GM21381 (cell line): ENCODE measurements around the gene PDE6C.

Source experiments
- ATAC-seq: cut with Tn5 transposase; IDR thresholded peaks from one replicate; pipeline ENCODE4 v1.9.1; 2021; ENCODE audit warnings: mild to moderate bottlenecking, moderate library complexity; ENCODE audit not compliant: unreplicated experiment

PDE6C gene

DNA sequence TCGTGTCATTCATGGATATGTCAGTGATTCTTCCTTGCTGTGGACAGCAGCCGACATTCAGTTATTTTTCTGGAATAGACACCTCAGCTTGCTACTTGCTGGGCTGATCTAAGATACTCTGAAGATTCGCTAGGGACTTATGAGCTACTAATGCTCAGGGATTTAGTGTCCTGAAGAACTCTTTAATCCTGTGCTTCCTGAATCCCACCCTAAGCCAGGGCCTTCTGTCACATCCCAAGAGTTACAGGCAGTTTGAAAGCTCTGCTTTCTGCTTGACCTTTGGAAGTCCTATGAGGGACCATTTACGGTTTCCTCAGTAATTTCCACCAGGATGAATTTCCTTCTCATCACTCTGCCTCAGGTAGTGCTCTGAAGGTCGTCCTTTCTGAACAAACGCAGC is at the start of gene PDE6C:
TSS of gene PDE6C (plus strand) at position 227 of the 400 bp plus-strand sequence. CDS start 189 bp downstream, outside the sequence.
- ATAC-seq, result no peak

- ATAC-seq, result no peak
Observed at GRCh38 chr10:93565446-93565845, 46.9 kb upstream of the PDE6C start.

GRCh38 chr10:93566435-93567276 is 45.7 kb upstream of the PDE6C start, which contains the start of gene FFAR4:
Gene FFAR4 (plus strand): TSS chr10:93566665. CDS start chr10:93566721, 56 bp downstream.
- ATAC-seq, result no peak

GRCh38 chr10:93567277-93568104 is 44.8 kb upstream of the PDE6C start:
- no peak for ATAC-seq

DNA sequence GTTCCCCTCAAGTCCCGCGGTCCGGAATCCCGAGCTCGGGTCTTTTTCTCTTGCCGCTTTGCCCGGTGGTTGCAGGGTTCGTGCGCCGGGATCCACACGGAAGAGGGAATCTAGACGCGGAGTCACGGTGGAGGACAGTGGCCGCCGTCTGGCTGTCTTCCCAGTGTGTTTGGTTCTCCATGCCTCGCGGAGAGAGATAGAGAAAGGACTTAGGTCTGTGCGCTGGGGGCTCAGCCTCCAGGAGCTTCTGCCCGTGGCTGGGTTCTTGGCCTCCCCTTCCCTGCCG is 44.3 kb upstream of the PDE6C start:
- no peak for ATAC-seq

- no peak for ATAC-seq
Observed at GRCh38 chr10:93570383-93570782, 42.0 kb upstream of the PDE6C start.

DNA sequence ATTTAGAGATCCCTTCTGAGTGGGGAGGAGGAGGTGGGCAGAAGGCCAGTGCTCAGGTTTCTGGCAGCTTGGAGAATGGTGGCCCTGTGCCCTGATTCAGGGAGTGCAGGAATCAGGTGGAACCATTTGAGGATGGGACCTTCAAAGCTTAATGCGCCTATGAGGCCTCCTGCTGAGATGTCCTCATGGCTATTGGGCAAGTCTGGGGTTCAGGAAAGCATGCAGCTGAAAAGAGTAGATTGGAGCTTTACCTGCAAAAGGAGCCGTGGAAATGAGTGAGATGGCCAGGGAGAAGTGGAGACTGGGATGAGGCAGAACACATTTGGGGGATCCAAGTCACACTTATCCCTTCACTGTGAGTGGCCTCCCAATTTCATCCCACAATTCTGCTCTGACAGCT is 39.7 kb upstream of the PDE6C start:
- no peak for ATAC-seq

GRCh38 chr10:93573051-93573909 is 39.1 kb upstream of the PDE6C start:
- no peak for ATAC-seq

DNA sequence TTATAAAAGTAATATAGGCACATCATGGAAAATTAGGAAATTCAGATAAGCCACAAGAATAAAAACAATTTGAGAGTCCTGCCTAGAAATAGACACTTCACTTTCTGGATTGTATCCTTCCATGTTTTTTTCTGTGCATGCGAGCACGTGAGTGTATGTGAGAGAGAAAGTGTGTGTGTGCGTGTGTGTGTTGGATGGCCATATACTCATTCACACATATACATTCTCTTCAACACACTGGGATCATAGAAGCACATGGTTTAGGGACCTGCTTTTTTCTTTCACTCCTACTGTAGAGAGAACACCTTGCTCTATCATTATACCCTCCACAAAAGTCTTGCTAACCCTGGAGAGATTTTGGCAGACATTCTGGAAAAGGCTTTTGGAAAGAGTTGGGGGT is 38.4 kb upstream of the PDE6C start:
- ATAC-seq, result no peak

DNA sequence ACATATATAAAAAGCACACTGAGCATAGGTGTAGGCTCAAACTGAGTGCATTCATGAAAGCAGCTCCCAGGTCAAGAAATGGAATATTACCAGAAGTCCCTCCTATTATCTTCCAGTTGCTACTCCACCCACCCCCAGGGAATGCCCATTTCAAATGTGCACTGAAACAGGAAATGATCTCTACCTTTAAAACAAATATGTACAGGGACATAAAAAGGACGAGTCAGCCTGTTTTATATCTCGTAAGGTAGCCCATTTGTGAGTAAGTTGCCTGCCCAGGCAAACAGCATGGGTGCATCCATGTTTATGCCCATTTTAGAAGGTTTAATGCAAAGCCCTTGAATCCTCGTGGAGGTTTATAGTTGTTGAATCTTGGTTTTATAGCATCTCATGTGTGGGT is 35.4 kb upstream of the PDE6C start:
- ATAC-seq, result no peak

- no peak for ATAC-seq
Observed at GRCh38 chr10:93577565-93577964, 34.8 kb upstream of the PDE6C start.

GRCh38 chr10:93579089-93579488 is 33.2 kb upstream of the PDE6C start:
- no peak for ATAC-seq

- no peak for ATAC-seq
Observed at GRCh38 chr10:93579985-93580711, 32.2 kb upstream of the PDE6C start.

- no peak for ATAC-seq
Observed at GRCh38 chr10:93580828-93581227, 31.5 kb upstream of the PDE6C start.

GRCh38 chr10:93584445-93584844 is 27.9 kb upstream of the PDE6C start:
- no peak for ATAC-seq

GRCh38 chr10:93589648-93590562 is 22.4 kb upstream of the PDE6C start:
- ATAC-seq, result no peak

DNA sequence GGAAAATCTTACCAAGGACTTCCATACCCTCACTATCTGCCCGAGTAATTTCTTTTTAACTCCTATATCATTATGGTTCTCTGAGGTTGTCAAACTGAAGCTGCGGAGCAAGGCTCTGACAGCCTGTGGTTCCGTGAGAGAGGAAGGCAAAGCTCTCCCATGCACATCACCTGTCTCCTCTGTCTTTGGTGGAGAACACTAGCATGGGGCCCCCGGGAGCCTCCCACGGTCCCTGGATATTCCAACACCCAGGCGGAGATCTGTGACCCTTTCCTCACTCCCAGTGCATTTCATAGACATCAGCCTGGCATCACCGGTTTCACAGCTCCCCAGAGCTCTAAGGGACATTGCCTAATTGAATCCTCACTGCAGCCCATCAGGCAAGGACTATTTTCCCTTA is 21.7 kb upstream of the PDE6C start:
- ATAC-seq, result no peak

DNA sequence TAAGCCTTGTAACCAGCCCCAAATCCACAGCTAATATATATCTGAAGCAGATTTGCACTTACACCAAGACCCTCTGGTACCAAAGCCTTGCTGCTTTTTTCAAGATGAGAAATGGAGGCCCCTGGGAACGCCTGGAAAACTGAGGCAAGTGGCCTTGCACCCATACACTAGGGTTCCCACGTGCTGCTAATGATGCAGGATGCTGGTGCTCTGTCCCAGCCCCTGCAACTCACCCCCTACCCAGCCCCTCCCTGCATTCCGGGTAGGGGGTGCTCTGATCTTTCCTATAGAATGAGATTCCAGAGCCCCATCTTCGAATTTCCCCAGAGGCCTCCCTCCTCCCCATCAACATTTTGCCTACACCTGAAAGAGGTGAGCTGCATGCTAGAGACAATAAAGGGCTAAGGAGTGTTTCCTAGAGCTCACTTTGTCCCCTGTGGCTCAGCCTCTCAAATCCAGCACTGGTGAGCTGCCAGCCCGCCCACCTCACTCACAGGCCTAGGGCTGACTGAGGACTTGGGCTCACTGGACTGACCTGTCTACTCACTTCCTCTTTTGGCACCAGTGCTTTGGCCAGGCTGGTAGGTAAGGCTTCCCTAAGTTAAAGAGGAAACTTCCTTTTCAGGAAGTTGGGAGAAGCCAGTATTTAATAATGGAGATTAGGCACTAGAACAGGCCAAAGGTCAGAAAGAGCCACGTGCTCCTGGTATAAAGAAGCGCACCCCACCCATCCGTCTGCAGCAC is 21.1 kb upstream of the PDE6C start:
- no peak for ATAC-seq

DNA sequence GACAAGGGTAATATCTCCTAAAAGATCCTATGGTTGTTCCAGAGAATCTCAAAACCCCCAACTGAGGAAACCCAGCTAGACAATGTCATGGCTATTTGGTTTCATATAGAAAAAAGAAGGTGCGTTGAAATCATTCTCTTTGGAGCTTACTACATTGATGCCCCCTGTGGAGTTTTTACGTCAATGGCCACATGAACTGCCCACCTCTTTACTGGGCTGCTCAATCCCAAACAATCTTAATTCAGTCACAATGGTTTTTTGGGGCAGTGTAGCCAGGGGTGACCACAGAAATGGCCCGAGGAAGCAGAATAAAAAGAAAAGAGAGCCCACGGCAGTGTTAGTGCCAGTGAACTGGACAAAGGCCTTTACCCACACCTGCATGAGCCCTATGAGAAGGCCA is 19.1 kb upstream of the PDE6C start:
- no peak for ATAC-seq
